ENCODE measurements around the gene CEP162.

GRCh38 chr6:84243240-84243639 lies 15.8 kb upstream of the CEP162 start:
- no peak for TF ChIP-seq CTCF (IDR thresholded peaks at IDR 0.05)
- TF ChIP-seq EP300 (IDR thresholded peaks at IDR 0.05) = no peak
- TF ChIP-seq POLR2A (IDR thresholded peaks at IDR 0.05) = no peak

All from stomach (tissue), 4 donors.